Measurements from ENCODE around the gene GPR161.

- no peak for TF ChIP-seq CTCF (conservative IDR thresholded peaks at IDR 0.05; ENCODE audit: low read length)
- no peak for TF ChIP-seq EZH2phosphoT487 (IDR thresholded peaks at IDR 0.05; ENCODE audit: borderline replicate concordance)
These were observed 38.0 kb downstream of the GPR161 start for GRCh38 chr1:168098534-168099320.
